IPS-11a (cell line): ENCODE results near the gene SRSF7.
"Not testable (repeated sequence)": the region's sequence is repeated elsewhere in the genome, so short reads cannot be mapped to it uniquely, and the experiment has no call there.

Experiments
- H3K4me3 ChIP-seq: one replicate; pipeline ENCODE4 v1.5.1; 2013; ENCODE audit warnings: low read depth, low read length, control low read depth

SRSF7 gene

GRCh38 chr2:38733300-38733971 is 17.7 kb downstream of the SRSF7 start:
- no peak overlapping the region for H3K4me3 ChIP-seq

- no peak overlapping the region for H3K4me3 ChIP-seq
Measured at GRCh38 chr2:38731684-38732221, 19.4 kb downstream of the SRSF7 start.

DNA sequence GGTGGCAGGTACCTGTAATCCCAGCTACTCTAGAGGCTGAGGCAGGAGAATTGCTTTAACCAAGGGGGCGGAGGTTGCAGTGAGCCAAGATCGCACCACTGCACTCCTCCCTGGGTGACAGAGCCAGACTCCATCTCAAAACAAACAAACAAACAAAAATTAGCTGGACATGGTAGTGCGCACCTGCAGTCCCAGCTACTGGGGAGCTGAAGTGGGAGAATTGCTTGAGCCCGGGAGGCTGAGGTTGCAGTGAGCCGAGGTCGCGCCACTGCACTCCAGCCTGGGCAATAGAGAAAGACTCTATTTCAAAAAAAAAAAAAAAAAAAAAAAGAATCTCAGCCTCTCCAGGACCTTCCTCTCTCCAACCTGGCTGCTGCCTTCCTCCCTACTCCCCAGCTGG is 20.1 kb downstream of the SRSF7 start:
- no peak overlapping the region for H3K4me3 ChIP-seq

DNA sequence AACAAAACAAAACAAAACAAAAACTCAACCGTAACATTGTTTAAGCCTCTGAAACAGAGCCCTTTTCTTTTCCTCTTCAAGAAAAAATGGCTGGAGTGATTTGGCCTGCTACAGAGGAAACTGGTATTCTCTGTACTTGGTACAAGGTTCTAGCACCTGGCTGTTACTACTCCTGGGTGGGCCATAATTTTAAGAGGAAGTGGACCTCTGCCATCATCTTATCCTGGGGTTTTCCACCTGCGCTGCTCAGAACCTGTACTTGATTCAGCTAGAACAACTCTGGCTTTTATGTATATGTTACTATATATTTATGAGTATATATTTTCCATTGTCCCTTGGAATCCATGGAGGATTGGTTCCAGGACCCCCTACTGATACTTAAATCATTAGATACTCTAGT is 22.5 kb downstream of the SRSF7 start:
- H3K4me3 ChIP-seq, result no peak overlapping the region

DNA sequence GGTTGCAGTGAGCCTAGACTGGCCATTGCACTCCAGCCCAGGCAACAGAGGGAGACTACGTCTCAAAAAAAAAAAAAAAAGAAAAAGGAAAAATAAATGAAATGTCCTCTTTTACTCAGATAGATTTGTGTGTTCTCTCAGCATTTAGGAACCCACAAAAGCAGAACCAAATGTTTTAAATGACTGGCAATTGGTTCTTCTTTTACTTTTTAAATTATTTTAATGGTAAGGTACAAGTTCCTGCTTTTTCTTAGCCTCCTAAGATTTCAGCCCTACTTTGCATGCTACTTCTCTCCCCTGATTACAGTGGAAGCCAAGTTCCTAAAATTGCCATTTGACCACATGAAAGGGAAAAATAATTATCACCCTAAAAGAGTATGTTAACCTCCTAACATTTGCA is 23.5 kb downstream of the SRSF7 start:
- H3K4me3 ChIP-seq, result no peak overlapping the region

- no peak overlapping the region for H3K4me3 ChIP-seq
Measured at GRCh38 chr2:38723173-38723572, 28.0 kb downstream of the SRSF7 start.

- no peak overlapping the region for H3K4me3 ChIP-seq
Measured at GRCh38 chr2:38722271-38723061, 28.7 kb downstream of the SRSF7 start.

DNA sequence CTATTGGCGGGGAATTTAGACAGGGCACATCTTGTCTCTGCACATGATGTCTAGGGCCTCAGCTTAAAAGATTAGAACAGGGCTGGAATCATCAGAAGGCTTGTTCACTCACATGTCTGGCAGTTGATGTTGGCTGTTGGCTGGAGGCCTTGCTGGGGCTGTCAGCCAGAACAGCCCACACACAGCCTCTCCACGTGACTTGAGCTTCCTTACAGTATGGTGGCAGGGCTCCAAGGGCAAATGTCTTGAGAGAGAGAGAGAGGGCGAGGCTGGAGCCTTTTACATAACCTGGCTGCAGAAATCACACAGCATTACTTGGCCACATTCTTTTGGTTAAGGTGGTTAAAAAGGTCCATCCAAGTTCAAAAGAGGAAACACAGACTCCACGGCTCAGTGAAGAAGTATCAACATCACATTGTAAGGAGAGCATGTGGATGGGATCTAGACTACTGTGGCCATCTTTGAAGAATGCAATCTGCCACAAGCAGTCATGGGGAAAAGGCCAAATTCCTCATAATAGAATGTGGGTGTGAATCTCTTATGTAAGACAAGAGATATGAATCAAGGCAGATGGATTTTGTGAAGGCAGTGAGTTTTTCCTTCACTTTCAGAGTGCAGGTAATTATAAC is 30.4 kb downstream of the SRSF7 start:
- H3K4me3 ChIP-seq, result no peak overlapping the region

- H3K4me3 ChIP-seq, result no peak overlapping the region
Measured at GRCh38 chr2:38719706-38720105, 31.5 kb downstream of the SRSF7 start.

DNA sequence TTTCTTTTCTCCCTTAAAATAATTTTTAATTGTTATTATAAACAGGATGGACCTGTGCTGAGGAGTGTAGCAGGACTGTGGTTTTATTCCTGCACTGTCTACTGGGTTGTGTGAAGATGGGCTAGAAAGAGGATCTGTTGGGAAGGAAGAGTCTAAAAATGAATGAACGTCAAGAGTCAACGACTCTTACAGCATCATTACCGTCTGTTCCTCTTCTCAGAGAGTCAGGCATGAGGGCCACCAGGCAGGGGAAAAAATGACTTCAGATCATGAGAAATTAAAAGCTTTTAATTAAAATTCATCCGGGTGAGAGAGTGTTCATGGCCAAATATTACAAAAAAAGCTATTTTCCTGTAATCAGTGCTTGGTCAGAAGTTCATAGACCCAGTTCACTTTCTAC is 32.6 kb downstream of the SRSF7 start:
- H3K4me3 ChIP-seq, result no peak overlapping the region

DNA sequence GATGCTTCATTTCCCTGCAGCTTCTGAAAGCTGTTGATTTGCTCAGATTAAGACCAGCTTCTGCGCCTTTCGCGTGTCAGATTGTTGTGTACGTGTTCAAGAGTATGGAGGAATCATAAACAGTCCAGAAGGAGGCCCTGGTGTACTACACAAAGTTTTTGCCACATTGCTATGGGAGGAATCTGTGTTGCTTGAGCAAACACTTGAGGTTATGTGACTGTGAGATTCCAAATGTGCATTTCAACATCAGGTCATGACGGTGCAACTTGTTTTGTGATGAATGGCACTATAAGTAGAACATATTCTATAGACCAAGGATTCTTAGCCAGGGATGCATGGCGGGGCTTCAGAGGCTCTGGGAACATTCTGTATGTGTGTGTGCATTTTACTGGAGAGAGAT is 35.0 kb downstream of the SRSF7 start:
- H3K4me3 ChIP-seq, result no peak overlapping the region

DNA sequence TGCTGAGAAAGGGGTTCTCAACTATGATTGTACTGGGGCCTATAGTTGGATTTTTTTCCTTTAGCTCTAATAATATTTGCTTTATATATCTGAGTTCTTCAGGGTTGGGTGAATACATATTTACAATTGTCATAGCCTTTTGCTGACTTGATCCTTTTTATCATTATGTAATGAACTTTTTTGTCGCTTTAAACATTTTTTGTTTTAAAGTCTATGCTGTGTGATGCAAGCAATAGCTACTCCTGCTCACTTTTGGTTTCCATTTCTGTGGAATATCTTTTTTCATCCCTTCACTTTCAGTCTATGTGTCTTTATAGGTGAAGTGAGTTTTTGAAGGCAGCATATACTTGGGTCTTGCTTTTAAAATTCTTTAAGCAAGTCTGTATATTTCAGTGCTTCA is 36.2 kb downstream of the SRSF7 start:
- H3K4me3 ChIP-seq, result not testable (repeated sequence)

DNA sequence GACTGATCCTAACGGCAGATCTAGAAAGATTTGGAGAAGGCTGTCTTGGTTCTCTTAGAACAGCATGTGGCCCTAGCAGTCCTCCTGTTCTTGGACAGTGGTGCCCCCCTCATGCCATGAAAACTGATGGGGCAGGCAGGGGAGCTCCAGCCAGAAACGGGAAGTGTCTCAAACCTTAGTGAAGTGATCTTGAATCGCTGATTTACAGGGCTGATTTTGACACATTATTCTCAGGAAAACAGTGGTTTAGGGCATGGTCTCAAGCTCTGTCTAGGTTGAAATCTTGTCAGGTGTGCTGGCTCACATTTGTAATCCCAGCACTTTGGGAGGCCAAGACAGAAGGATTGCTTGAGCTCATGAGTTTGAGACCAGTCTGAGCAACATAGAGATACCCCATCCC is 37.8 kb downstream of the SRSF7 start:
- no peak overlapping the region for H3K4me3 ChIP-seq

DNA sequence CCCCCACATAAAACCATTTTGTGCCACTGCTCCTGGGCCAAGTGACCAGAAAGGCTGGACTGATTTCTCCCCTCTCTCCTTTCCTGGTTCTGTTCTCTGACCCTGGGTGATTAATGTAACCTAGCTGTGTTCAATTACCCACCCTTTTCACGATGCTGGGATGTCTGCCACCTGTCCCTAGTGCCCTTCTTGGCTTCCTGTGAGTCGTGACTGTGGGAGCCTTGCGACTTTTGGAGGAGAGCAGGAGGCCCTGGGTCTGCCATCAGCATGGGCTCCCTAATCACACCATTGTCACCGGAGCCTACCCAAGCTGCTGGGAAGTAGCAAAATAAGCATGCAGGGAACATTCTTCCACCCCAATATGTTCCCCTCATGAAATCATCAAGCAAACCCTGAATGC is 38.3 kb downstream of the SRSF7 start:
- no peak overlapping the region for H3K4me3 ChIP-seq

GRCh38 chr2:38712413-38712812 is 38.7 kb downstream of the SRSF7 start:
- H3K4me3 ChIP-seq, result no peak overlapping the region

GRCh38 chr2:38711558-38711957 is 39.6 kb downstream of the SRSF7 start:
- H3K4me3 ChIP-seq, result no peak overlapping the region

GRCh38 chr2:38709567-38710194 is 41.5 kb downstream of the SRSF7 start:
- no peak overlapping the region for H3K4me3 ChIP-seq

- no peak overlapping the region for H3K4me3 ChIP-seq
Measured at GRCh38 chr2:38708900-38709566, 42.1 kb downstream of the SRSF7 start.

DNA sequence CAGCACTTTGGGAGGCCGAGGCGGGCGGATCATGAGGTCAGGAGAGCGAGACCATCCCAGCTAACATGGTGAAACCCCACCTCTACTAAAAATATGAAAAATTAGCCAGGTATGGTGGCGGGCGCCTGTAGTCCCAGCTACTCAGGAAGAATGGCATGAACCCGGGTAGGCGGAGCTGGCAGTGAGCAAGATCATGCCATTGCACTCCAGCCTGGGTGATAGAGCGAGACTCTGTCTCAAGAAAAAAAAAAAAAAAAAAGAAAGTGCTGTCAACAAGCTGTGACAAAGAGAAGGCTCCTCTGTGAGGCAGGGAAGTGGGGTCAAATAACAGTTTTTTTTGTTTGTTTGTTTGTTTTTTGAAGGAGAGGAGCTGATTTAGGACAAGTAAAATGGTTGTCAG is 42.7 kb downstream of the SRSF7 start:
- not testable (repeated sequence) for H3K4me3 ChIP-seq

GRCh38 chr2:38706846-38707345 is 44.3 kb downstream of the SRSF7 start:
- no peak overlapping the region for H3K4me3 ChIP-seq

GRCh38 chr2:38704664-38705063 is 46.5 kb downstream of the SRSF7 start:
- no peak overlapping the region for H3K4me3 ChIP-seq
